ENCODE data around the gene ZMYND15.

- TF ChIP-seq TFCP2L1 (CRISPR knock-in tag; IDR thresholded peaks at IDR 0.05) (no peak), POLR2A (IDR thresholded peaks at IDR 0.05; ENCODE audit: low read length) (no peak), CTCF (IDR thresholded peaks at IDR 0.05) (no peak), MAX (IDR thresholded peaks at IDR 0.05) (no peak), ZSCAN20 (CRISPR knock-in tag; IDR thresholded peaks at IDR 0.05) (no peak), SMC3 (IDR thresholded peaks at IDR 0.05) (no peak), MAFK (IDR thresholded peaks at IDR 0.05; ENCODE audit: partially characterized antibody) (no peak), RCOR1 (IDR thresholded peaks at IDR 0.05; ENCODE audit: low read depth, low read length) (no peak), EP300 (IDR thresholded peaks at IDR 0.05) (no peak), ESRRA (IDR thresholded peaks at IDR 0.05; ENCODE audit: borderline replicate concordance, low read length) (no peak), RAD21 (conservative IDR thresholded peaks at IDR 0.05 in 1 of 2, IDR thresholded peaks at IDR 0.05 in 1 of 2) (no peak)
Measured at GRCh38 chr17:4782652-4783051, 43.0 kb downstream of the ZMYND15 start.

All from A549 (cell line).